GM23338 (cell line): ENCODE data around the gene CYTH3. TPM values are rescaled to one million over a fixed set of nuclear protein-coding genes. Genes with fewer than 3 reads are reported as not detected.

Experiments used
- ATAC-seq: fragments of 200-7000 bp; cut with Tn5 transposase; 3 replicates; pipeline ENCODE4 v1.9.1; 2020
- DNase-seq: peaks from one replicate; pipeline ENCODE4 v3.0.0-alpha.2; 2015; ENCODE audit warnings: low spot score
- H2AFZ ChIP-seq: fragments of 200-600 bp; sonication (generic); 2 replicates; pipeline ENCODE4 v1.8.0; 2016; ENCODE audit warnings: antibody characterized with exemption, mild to moderate bottlenecking, moderate library complexity
- H3F3A ChIP-seq: fragments of 200-600 bp; sonication (generic); replicated peaks from 2 replicates; pipeline ENCODE4 v1.8.0; 2017; ENCODE audit warnings: antibody characterized with exemption, mixed run types, low read depth
- H3K27ac ChIP-seq: fragments of 200-600 bp; sonication (generic); 2 replicates; pipeline ENCODE4 v1.6.1; 2016; ENCODE audit warnings: low read depth
- H3K27me3 ChIP-seq: fragments of 200-600 bp; sonication (generic); 2 replicates; pipeline ENCODE4 v1.8.0; 2016; ENCODE audit warnings: mild to moderate bottlenecking, mixed run types, moderate library complexity; ENCODE audit not compliant: insufficient read depth
- H3K36me3 ChIP-seq: fragments of 200-600 bp; sonication (generic); 2 replicates; pipeline ENCODE4 v1.8.0; 2016; ENCODE audit warnings: mild to moderate bottlenecking; ENCODE audit not compliant: insufficient read depth
- H3K4me1 ChIP-seq: fragments of 200-600 bp; sonication (generic); 2 replicates; pipeline ENCODE4 v1.8.0; 2016; ENCODE audit warnings: mild to moderate bottlenecking, moderate library complexity; ENCODE audit not compliant: insufficient read depth
- H3K4me2 ChIP-seq: fragments of 200-600 bp; sonication (generic); 2 replicates; pipeline ENCODE4 v1.7.1; 2017; ENCODE audit warnings: mixed run types
- H3K4me3 ChIP-seq: fragments of 200-600 bp; sonication (generic); 2 replicates; pipeline ENCODE4 v1.6.1; 2016; ENCODE audit warnings: mixed run types
- H3K79me2 ChIP-seq: fragments of 200-600 bp; sonication (generic); replicated peaks from 2 replicates; pipeline ENCODE4 v1.8.0; 2017; ENCODE audit warnings: mild to moderate bottlenecking; ENCODE audit not compliant: insufficient read depth
- H3K9me2 ChIP-seq: fragments of 200-600 bp; sonication (generic); 2 replicates; pipeline ENCODE4 v1.8.0; 2017; ENCODE audit not compliant: insufficient read depth
- H4K20me1 ChIP-seq: fragments of 200-600 bp; sonication (generic); replicated peaks from 2 replicates; pipeline ENCODE4 v1.8.0; 2017; ENCODE audit warnings: mild to moderate bottlenecking; ENCODE audit not compliant: insufficient read depth
- H3K27ac Mint-ChIP-seq: 2 replicates; pipeline ENCODE4 v1.8.0; 2020; ENCODE audit warnings: inconsistent platforms, mild to moderate bottlenecking, moderate library complexity, mixed read lengths
- H3K27me3 Mint-ChIP-seq: 3 replicates; pipeline ENCODE4 v1.8.0; 2022; ENCODE audit warnings: low read depth, mild to moderate bottlenecking, moderate library complexity, mixed read lengths, inconsistent platforms; ENCODE audit not compliant: insufficient read depth, poor library complexity
- H3K36me3 Mint-ChIP-seq: 3 replicates; pipeline ENCODE4 v1.8.0; 2021; ENCODE audit warnings: low read depth, mild to moderate bottlenecking, inconsistent platforms, moderate library complexity, mixed read lengths
- H3K4me1 Mint-ChIP-seq: 3 replicates; pipeline ENCODE4 v1.8.0; 2020; ENCODE audit warnings: mild to moderate bottlenecking, inconsistent platforms, mixed read lengths
- H3K4me3 Mint-ChIP-seq: 3 replicates; pipeline ENCODE4 v1.8.0; 2021; ENCODE audit warnings: moderate library complexity, mild to moderate bottlenecking, inconsistent platforms, mixed read lengths
- H3K9me3 Mint-ChIP-seq: 3 replicates; pipeline ENCODE4 v1.8.0; 2020; ENCODE audit warnings: moderate library complexity, mild to moderate bottlenecking, inconsistent platforms, mixed read lengths
- ETS1 ChIP-seq: IDR thresholded peaks from 2 replicates; pipeline ENCODE4 v1.6.1; 2016; ENCODE audit warnings: antibody characterized with exemption
- EZH2 ChIP-seq: fragments of 200-600 bp; sonication (generic); IDR thresholded peaks from one replicate; pipeline ENCODE4 v1.8.0; 2017; ENCODE audit warnings: antibody characterized with exemption, mild to moderate bottlenecking, low read depth; ENCODE audit not compliant: unreplicated experiment
- EZH2phosphoT487 ChIP-seq: fragments of 200-600 bp; sonication (generic); IDR thresholded peaks from one replicate; pipeline ENCODE4 v1.8.1; 2018; ENCODE audit warnings: antibody characterized with exemption; ENCODE audit not compliant: unreplicated experiment
- JUNB ChIP-seq: IDR thresholded peaks from one replicate; pipeline ENCODE4 v1.6.1; 2016; ENCODE audit warnings: antibody characterized with exemption; ENCODE audit not compliant: unreplicated experiment
- NANOG ChIP-seq: IDR thresholded peaks from 2 replicates; pipeline ENCODE4 v1.6.1; 2016; ENCODE audit warnings: antibody characterized with exemption, borderline replicate concordance
- POLR2AphosphoS5 ChIP-seq: IDR thresholded peaks from 2 replicates; pipeline ENCODE4 v1.6.1; 2016; ENCODE audit warnings: antibody characterized with exemption, low read depth
- STAT1 ChIP-seq: IDR thresholded peaks from one replicate; pipeline ENCODE4 v1.6.1; 2016; ENCODE audit warnings: antibody characterized with exemption; ENCODE audit not compliant: unreplicated experiment
- ZNF331 ChIP-seq: fragments of 250-450 bp; sonication (Bioruptor Pico); IDR thresholded peaks from 2 replicates; pipeline ENCODE4 v1.5.0; 2020; ENCODE audit warnings: low read depth, mild to moderate bottlenecking, moderate library complexity
- polyA plus RNA-seq: library from polyadenylated mRNA; unstranded; fragments of >200 nt; fragmentation: Nextera tagmentation; extraction: Ambion mirVana; gene quantifications from 2 replicates; pipeline ENCODE4 v1.2.1, GENCODE V29; 2016
- total RNA-seq: library from RNA; depleted of rRNA; stranded (reverse); fragments of >200 nt; shearing (Covaris generic); gene quantifications from 2 replicates; pipeline ENCODE4 v1.2.3, GENCODE V29; 2014
- TF ChIP-seq, protein P1 (sequence below), 2 experiments: fragments of 200-600 bp in 1 of 2; sonication (generic) in 1 of 2; conservative IDR thresholded peaks; 2 replicates each; pipeline versions ENCODE4 v1.5.1 to v1.6.1; 2016 to 2017; ENCODE audit warnings: antibody characterized with exemption in 2 of 2, low read depth in 2 of 2, mild to moderate bottlenecking in 2 of 2, moderate library complexity in 1 of 2
- TF ChIP-seq, protein P2 (sequence below): fragments of 250-450 bp; sonication (Bioruptor Pico); IDR thresholded peaks from 2 replicates; pipeline ENCODE4 v1.5.0; 2020; ENCODE audit warnings: mild to moderate bottlenecking, moderate library complexity

The CYTH3 gene
- total and polyA plus RNA-seq, 2 experiments from 2014 or later: 4.6 to 15.3 TPM

DNA sequence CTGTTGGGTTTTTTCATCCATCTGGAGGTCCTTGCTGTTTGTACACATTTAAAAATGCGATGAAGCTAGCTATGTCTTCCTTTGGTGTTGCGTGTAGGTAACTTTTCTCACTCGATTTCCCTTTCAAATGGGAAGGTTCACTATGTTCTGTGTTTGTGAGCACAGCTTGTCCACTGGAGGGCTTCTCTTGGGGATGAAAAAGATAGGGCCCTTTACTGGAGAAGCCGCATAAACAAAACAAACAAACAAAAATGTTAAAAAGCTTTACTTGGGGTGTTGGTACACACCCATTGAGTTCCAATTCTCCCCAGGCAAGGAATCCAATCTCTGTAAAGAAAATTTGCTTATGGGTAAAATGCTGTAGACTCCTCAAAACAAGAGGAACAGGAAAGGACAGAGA is 23.4 kb downstream of the CYTH3 start:
- no peak for TF ChIP-seq EZH2
- no peak for TF ChIP-seq STAT1
- TF ChIP-seq, protein P1, sequence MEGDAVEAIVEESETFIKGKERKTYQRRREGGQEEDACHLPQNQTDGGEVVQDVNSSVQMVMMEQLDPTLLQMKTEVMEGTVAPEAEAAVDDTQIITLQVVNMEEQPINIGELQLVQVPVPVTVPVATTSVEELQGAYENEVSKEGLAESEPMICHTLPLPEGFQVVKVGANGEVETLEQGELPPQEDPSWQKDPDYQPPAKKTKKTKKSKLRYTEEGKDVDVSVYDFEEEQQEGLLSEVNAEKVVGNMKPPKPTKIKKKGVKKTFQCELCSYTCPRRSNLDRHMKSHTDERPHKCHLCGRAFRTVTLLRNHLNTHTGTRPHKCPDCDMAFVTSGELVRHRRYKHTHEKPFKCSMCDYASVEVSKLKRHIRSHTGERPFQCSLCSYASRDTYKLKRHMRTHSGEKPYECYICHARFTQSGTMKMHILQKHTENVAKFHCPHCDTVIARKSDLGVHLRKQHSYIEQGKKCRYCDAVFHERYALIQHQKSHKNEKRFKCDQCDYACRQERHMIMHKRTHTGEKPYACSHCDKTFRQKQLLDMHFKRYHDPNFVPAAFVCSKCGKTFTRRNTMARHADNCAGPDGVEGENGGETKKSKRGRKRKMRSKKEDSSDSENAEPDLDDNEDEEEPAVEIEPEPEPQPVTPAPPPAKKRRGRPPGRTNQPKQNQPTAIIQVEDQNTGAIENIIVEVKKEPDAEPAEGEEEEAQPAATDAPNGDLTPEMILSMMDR (conservative IDR thresholded peaks at IDR 0.05; ENCODE audit: low read depth in 2 of 2): 0 out of 4 replicates have a peak, but pooled peaks of 1 of the 2 experiments have one; percentile 13
- TF ChIP-seq ZNF331 (CRISPR knock-in tag): no peak
- Mint-ChIP-seq H3K27me3 (peaks cover 3% of the 10 kb centered on the region), H3K4me3 (no peak overlapping the region), H3K4me1 (peaks cover 42% of the 10 kb centered on the region), H3K9me3 (no peaks in the 10 kb centered on the region), H3K36me3 (no peaks in the 10 kb centered on the region), H3K27ac (no peak overlapping the region)
- H2AFZ ChIP-seq: no peak overlapping the region
- H3K79me2 ChIP-seq: peaks cover 24% of the 10 kb centered on the region
- H3K9me2 ChIP-seq: no peaks in the 10 kb centered on the region
- DNase-seq: no peak
- no peak overlapping the region for H3K4me3 ChIP-seq
- H3K4me1 ChIP-seq: peaks cover 20% of the 10 kb centered on the region
- no peaks in the 10 kb centered on the region for H4K20me1 ChIP-seq
- no peak overlapping the region for H3K4me2 ChIP-seq
- no peaks in the 10 kb centered on the region for H3K27me3 ChIP-seq
- no peak for ATAC-seq
- H3K27ac ChIP-seq: no peak overlapping the region
- no peaks in the 10 kb centered on the region for H3F3A ChIP-seq
- no peaks in the 10 kb centered on the region for H3K36me3 ChIP-seq

- DNase-seq (no peak), ATAC-seq (no peak)
- Histone ChIP-seq H4K20me1 (no peaks in the 10 kb centered on the region), H3K27me3 (no peaks in the 10 kb centered on the region), H3K9me2 (no peaks in the 10 kb centered on the region), H3K4me2 (no peak overlapping the region), H3F3A (no peaks in the 10 kb centered on the region), H3K36me3 (no peaks in the 10 kb centered on the region), H2AFZ (no peak overlapping the region), H3K27ac (no peak overlapping the region), H3K4me3 (no peak overlapping the region), H3K79me2 (peaks cover 24% of the 10 kb centered on the region), H3K4me1 (peaks cover 20% of the 10 kb centered on the region)
- H3K9me3 Mint-ChIP-seq: no peaks in the 10 kb centered on the region
- H3K27me3 Mint-ChIP-seq: peaks cover 3% of the 10 kb centered on the region
- no peaks in the 10 kb centered on the region for H3K36me3 Mint-ChIP-seq
- H3K4me1 Mint-ChIP-seq: peaks cover 42% of the 10 kb centered on the region
- no peak overlapping the region for H3K4me3 Mint-ChIP-seq
- H3K27ac Mint-ChIP-seq: no peak overlapping the region; the same call in 1 of the 2 replicates
- TF ChIP-seq EZH2 (no peak), ETS1 (no peak), JUNB (no peak), POLR2AphosphoS5 (no peak), NANOG (no peak), ZNF331 (CRISPR knock-in tag) (no peak), EZH2phosphoT487 (no peak)
- TF ChIP-seq, protein P2, sequence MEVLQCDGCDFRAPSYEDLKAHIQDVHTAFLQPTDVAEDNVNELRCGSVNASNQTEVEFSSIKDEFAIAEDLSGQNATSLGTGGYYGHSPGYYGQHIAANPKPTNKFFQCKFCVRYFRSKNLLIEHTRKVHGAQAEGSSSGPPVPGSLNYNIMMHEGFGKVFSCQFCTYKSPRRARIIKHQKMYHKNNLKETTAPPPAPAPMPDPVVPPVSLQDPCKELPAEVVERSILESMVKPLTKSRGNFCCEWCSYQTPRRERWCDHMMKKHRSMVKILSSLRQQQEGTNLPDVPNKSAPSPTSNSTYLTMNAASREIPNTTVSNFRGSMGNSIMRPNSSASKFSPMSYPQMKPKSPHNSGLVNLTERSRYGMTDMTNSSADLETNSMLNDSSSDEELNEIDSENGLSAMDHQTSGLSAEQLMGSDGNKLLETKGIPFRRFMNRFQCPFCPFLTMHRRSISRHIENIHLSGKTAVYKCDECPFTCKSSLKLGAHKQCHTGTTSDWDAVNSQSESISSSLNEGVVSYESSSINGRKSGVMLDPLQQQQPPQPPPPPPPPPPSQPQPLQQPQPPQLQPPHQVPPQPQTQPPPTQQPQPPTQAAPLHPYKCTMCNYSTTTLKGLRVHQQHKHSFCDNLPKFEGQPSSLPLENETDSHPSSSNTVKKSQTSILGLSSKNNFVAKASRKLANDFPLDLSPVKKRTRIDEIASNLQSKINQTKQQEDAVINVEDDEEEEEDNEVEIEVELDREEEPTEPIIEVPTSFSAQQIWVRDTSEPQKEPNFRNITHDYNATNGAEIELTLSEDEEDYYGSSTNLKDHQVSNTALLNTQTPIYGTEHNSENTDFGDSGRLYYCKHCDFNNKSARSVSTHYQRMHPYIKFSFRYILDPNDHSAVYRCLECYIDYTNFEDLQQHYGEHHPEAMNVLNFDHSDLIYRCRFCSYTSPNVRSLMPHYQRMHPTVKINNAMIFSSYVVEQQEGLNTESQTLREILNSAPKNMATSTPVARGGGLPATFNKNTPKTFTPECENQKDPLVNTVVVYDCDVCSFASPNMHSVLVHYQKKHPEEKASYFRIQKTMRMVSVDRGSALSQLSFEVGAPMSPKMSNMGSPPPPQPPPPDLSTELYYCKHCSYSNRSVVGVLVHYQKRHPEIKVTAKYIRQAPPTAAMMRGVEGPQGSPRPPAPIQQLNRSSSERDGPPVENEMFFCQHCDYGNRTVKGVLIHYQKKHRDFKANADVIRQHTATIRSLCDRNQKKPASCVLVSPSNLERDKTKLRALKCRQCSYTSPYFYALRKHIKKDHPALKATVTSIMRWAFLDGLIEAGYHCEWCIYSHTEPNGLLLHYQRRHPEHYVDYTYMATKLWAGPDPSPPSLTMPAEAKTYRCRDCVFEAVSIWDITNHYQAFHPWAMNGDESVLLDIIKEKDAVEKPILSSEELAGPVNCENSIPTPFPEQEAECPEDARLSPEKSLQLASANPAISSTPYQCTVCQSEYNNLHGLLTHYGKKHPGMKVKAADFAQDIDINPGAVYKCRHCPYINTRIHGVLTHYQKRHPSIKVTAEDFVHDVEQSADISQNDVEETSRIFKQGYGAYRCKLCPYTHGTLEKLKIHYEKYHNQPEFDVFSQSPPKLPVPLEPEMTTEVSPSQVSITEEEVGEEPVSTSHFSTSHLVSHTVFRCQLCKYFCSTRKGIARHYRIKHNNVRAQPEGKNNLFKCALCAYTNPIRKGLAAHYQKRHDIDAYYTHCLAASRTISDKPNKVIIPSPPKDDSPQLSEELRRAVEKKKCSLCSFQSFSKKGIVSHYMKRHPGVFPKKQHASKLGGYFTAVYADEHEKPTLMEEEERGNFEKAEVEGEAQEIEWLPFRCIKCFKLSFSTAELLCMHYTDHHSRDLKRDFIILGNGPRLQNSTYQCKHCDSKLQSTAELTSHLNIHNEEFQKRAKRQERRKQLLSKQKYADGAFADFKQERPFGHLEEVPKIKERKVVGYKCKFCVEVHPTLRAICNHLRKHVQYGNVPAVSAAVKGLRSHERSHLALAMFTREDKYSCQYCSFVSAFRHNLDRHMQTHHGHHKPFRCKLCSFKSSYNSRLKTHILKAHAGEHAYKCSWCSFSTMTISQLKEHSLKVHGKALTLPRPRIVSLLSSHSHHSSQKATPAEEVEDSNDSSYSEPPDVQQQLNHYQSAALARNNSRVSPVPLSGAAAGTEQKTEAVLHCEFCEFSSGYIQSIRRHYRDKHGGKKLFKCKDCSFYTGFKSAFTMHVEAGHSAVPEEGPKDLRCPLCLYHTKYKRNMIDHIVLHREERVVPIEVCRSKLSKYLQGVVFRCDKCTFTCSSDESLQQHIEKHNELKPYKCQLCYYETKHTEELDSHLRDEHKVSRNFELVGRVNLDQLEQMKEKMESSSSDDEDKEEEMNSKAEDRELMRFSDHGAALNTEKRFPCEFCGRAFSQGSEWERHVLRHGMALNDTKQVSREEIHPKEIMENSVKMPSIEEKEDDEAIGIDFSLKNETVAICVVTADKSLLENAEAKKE (CRISPR knock-in tag): no peak
- TF ChIP-seq, protein P1 (conservative IDR thresholded peaks at IDR 0.05; ENCODE audit: low read depth in 2 of 2): no peak
Observed at GRCh38 chr7:6248581-6248980, 23.8 kb downstream of the CYTH3 start.
